ENCODE data around the gene SHOC2.

Gene SHOC2

DNA sequence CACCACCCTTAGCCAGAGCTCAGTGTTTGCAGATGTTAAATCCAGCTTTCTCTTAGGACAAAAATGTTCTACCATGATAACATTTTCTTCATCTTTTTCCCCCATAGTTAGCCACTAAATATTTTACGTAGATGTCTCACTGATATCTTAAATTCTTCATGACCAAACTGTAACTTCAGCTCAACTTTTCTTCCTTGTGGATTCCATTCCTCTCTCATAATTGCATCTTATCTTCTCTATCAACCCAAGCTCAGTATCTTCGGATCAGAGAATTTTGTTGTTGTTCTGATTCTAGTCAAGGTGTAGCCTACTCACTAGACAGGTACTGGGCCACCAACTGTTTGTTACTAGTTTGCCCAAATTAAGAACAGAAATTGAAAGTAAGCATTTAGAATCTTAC is 60.2 kb downstream of the SHOC2 start:
- no peak overlapping the region for H3K27ac ChIP-seq (ENCODE audit: low read depth, low read length)
- no peaks in the 10 kb centered on the region for H3K4me1 ChIP-seq (ENCODE audit: control insufficient read depth in 1 of 2, insufficient read depth in 2 of 2, low read length in 2 of 2)
- no peaks in the 10 kb centered on the region for H3K9me3 ChIP-seq (ENCODE audit: control insufficient read depth in 1 of 2, low read length in 2 of 2)
- H3K4me3 ChIP-seq (ENCODE audit: low read depth in 1 of 2, low read length in 2 of 2): no peak overlapping the region
- no peak overlapping the region for H3K9ac ChIP-seq (ENCODE audit: low read depth in 1 of 2, low read length in 2 of 2)
- H3K36me3 ChIP-seq (ENCODE audit: control insufficient read depth in 1 of 2, insufficient read depth in 2 of 2, low read length in 2 of 2): no peaks in the 10 kb centered on the region
- H3K27me3 ChIP-seq (ENCODE audit: control insufficient read depth in 1 of 2, insufficient read depth in 2 of 2, low read length in 2 of 2): no peaks in the 10 kb centered on the region

DNA sequence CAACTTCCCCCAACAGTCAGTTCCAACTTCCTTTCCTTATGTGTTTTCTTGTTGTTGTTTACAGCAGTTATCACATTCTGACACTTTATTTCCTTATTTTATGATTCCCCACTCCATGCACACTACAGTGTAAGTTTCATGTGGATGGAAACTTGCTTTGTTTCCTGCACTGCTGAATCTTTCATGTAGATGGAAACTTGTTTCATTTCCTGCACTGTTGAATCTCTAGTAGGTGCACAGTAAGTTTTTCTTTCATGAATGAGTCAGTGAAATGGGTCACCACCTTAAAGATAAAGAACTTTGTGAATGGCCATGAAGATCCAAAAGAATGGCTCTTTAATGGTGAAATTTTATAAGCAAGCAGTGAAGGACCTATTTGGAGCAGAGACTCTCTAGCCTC is 61.4 kb downstream of the SHOC2 start:
- no peak overlapping the region for H3K9ac ChIP-seq (ENCODE audit: low read depth in 1 of 2, low read length in 2 of 2)
- no peaks in the 10 kb centered on the region for H3K27me3 ChIP-seq (ENCODE audit: control insufficient read depth in 1 of 2, insufficient read depth in 2 of 2, low read length in 2 of 2)
- no peaks in the 10 kb centered on the region for H3K9me3 ChIP-seq (ENCODE audit: control insufficient read depth in 1 of 2, low read length in 2 of 2)
- peaks cover 3 to 8% of the 10 kb centered on the region in 2 donors for H3K4me1 ChIP-seq (ENCODE audit: control insufficient read depth in 1 of 2, insufficient read depth in 2 of 2, low read length in 2 of 2)
- H3K4me3 ChIP-seq (ENCODE audit: low read depth in 1 of 2, low read length in 2 of 2): no peak overlapping the region
- H3K36me3 ChIP-seq (ENCODE audit: control insufficient read depth in 1 of 2, insufficient read depth in 2 of 2, low read length in 2 of 2): no peaks in the 10 kb centered on the region
- no peak overlapping the region for H3K27ac ChIP-seq (ENCODE audit: low read depth, low read length)

DNA sequence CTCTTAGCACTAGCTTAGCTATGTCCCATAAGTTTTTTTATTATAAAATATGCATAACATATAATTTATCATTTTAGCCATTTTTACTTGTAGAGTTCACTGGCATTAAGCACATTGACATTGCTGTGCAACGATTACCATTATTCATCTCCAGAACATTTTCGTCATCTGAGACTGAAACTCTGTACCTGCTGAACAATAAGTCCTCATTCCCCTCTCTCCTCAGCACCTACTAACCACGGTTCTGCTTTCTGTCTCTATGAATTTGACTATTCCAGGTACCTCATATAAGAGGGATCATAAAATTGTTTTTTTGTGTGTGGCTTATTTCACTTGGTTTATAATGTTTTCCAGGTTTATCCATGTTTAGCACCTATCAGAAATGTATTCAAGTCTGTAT is 64.1 kb downstream of the SHOC2 start:
- Histone ChIP-seq H3K4me3 (ENCODE audit: low read depth in 1 of 2, low read length in 2 of 2) (no peak overlapping the region), H3K27me3 (ENCODE audit: control insufficient read depth in 1 of 2, insufficient read depth in 2 of 2, low read length in 2 of 2) (no peaks in the 10 kb centered on the region), H3K36me3 (ENCODE audit: control insufficient read depth in 1 of 2, insufficient read depth in 2 of 2, low read length in 2 of 2) (no peaks in the 10 kb centered on the region), H3K4me1 (ENCODE audit: control insufficient read depth in 1 of 2, insufficient read depth in 2 of 2, low read length in 2 of 2) (peaks cover 3 to 8% of the 10 kb centered on the region in 2 donors), H3K9ac (ENCODE audit: low read depth in 1 of 2, low read length in 2 of 2) (no peak overlapping the region), H3K9me3 (ENCODE audit: control insufficient read depth in 1 of 2, low read length in 2 of 2) (no peaks in the 10 kb centered on the region), H3K27ac (ENCODE audit: low read depth, low read length) (no peak overlapping the region)

DNA sequence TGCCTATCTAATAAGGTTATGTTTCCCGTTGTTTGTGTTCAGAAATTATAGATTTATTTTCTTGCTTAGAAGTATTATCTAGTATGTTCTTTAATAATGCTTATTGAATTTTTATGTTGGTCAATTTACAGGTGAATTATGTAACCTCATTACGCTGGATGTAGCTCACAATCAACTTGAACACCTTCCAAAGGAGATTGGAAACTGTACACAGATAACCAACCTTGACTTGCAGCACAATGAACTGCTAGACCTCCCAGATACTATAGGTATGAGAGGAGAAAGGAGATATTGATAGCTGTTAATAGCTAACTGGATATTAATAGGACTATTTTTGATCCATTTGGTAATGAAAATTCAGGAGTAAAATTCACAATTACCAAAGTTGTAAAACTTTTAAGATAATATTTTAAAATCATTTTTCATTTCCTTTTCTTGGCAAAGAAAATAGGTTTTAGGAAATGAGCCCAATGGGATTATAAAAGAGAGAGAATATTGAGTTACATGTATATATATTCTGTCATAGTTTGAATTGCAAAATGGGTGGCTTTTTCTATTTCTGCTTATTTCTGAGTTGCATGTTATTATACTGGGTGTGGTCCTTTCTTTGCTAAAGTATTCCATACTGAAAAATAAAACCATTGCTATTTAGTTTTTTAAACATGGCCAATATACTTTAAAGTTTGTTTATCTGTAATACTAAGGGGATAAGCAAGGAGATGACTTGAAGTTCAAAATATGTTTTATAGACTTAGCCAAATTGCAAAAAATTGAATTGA is 66.3 kb downstream of the SHOC2 start:
- H3K9ac ChIP-seq (ENCODE audit: low read depth in 1 of 2, low read length in 2 of 2): no peak overlapping the region
- peaks cover 3 to 8% of the 10 kb centered on the region in 2 donors for H3K4me1 ChIP-seq (ENCODE audit: control insufficient read depth in 1 of 2, insufficient read depth in 2 of 2, low read length in 2 of 2)
- no peaks in the 10 kb centered on the region for H3K27me3 ChIP-seq (ENCODE audit: control insufficient read depth in 1 of 2, insufficient read depth in 2 of 2, low read length in 2 of 2)
- no peaks in the 10 kb centered on the region for H3K9me3 ChIP-seq (ENCODE audit: control insufficient read depth in 1 of 2, low read length in 2 of 2)
- no peak overlapping the region for H3K27ac ChIP-seq (ENCODE audit: low read depth, low read length)
- no peak overlapping the region for H3K4me3 ChIP-seq (ENCODE audit: low read depth in 1 of 2, low read length in 2 of 2)
- no peaks in the 10 kb centered on the region for H3K36me3 ChIP-seq (ENCODE audit: control insufficient read depth in 1 of 2, insufficient read depth in 2 of 2, low read length in 2 of 2)

DNA sequence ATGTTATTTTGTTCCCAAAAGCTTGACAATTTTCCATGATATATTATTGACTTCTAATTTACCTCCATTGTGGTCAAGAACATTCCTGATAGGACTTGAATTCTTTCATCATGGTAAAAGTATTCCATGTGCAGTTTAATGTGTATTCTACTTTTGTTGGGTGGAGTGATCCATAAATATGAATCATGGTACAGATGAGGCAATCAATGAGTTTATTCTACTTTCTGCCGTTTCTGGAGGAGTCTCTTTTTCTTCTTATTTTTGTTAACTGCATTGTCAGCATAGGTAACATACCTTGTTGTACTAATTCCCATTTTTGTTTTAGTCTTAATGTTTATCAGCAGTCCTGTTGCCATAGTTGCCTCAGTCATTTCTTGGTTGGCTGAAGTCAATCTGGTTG is 69.6 kb downstream of the SHOC2 start:
- Histone ChIP-seq H3K9me3 (ENCODE audit: control insufficient read depth in 1 of 2, low read length in 2 of 2) (no peaks in the 10 kb centered on the region), H3K4me1 (ENCODE audit: control insufficient read depth in 1 of 2, insufficient read depth in 2 of 2, low read length in 2 of 2) (peaks cover 3 to 8% of the 10 kb centered on the region in 2 donors), H3K4me3 (ENCODE audit: low read depth in 1 of 2, low read length in 2 of 2) (no peak overlapping the region), H3K9ac (ENCODE audit: low read depth in 1 of 2, low read length in 2 of 2) (no peak overlapping the region), H3K27me3 (ENCODE audit: control insufficient read depth in 1 of 2, insufficient read depth in 2 of 2, low read length in 2 of 2) (no peaks in the 10 kb centered on the region), H3K27ac (ENCODE audit: low read depth, low read length) (no peak overlapping the region), H3K36me3 (ENCODE audit: control insufficient read depth in 1 of 2, insufficient read depth in 2 of 2, low read length in 2 of 2) (no peaks in the 10 kb centered on the region)

DNA sequence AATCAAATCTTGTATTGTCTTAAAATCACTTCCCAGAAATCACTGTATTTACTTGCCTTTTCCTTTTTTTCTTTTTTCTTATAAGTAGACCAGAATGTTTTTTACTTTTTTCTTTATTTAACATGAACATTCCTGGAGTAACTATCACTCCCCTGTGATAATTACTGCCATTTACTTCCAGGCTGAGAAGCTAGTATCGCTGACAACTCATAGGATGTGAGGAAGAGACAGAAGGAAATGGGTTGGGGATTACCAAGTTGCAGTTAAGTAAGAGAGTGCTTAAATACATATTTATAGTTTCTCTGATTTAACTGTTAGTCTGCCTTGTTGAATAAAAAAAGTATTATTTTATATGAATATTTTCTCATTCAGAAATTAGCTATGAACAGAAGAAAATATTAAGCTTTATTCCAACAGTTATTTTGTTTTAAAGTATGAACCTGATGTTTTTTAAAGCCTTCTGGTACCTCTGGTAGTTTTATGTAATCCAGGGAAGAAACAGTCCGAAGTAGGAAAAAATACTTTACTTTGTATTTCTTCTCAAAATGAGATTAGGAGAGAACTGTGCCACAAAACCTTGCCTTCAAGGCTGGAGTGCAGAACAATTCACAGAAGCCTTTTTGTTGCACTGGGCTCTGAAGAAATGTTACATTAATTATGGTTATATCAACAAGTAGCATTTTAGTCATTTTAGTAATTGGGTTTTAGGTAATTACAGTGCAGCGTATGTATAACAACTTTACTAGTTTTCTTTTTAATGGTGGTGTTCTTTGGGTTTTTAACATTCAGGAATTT is 72.8 kb downstream of the SHOC2 start:
- no peaks in the 10 kb centered on the region for H3K9me3 ChIP-seq (ENCODE audit: control insufficient read depth in 1 of 2, low read length in 2 of 2)
- H3K36me3 ChIP-seq (ENCODE audit: control insufficient read depth in 1 of 2, insufficient read depth in 2 of 2, low read length in 2 of 2): no peaks in the 10 kb centered on the region
- H3K27me3 ChIP-seq (ENCODE audit: control insufficient read depth in 1 of 2, insufficient read depth in 2 of 2, low read length in 2 of 2): no peaks in the 10 kb centered on the region
- no peak overlapping the region for H3K4me3 ChIP-seq (ENCODE audit: low read depth in 1 of 2, low read length in 2 of 2)
- no peak overlapping the region for H3K9ac ChIP-seq (ENCODE audit: low read depth in 1 of 2, low read length in 2 of 2)
- H3K4me1 ChIP-seq (ENCODE audit: control insufficient read depth in 1 of 2, insufficient read depth in 2 of 2, low read length in 2 of 2): no peaks in the 10 kb centered on the region
- H3K27ac ChIP-seq (ENCODE audit: low read depth, low read length): no peak overlapping the region

DNA sequence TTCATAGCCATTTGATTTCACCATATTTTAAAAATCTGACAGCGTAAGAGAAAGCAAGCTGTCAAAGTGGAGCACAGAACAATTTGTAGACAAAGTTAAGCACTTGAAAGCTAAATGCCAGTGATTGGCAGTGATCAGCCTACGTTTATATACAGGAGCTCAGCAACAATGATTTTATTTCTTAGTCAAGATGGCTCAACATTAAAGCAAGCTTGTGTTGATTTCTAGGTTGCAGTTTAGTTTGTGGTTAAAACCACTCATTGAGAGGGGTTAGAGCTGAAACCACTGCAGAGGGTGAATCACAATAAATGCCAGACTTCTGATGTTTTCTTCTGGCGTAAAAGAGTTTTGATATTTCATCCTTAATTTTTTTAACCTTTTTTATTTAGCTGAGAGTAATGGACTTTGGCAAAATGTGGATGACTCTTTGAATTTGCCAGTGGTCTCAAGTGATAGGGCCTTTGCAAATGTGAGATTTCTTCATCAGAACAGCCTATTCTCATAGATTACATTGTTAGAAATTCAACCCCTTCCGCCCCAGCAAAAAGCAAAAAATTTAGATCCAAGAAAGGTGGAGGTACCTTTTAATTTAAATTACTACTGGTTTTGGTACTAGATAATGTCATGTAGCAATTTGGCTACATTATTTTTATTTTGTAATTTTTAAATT is 73.8 kb downstream of the SHOC2 start:
- Histone ChIP-seq H3K4me1 (ENCODE audit: control insufficient read depth in 1 of 2, insufficient read depth in 2 of 2, low read length in 2 of 2) (no peaks in the 10 kb centered on the region), H3K9me3 (ENCODE audit: control insufficient read depth in 1 of 2, low read length in 2 of 2) (no peaks in the 10 kb centered on the region), H3K27me3 (ENCODE audit: control insufficient read depth in 1 of 2, insufficient read depth in 2 of 2, low read length in 2 of 2) (no peaks in the 10 kb centered on the region), H3K36me3 (ENCODE audit: control insufficient read depth in 1 of 2, insufficient read depth in 2 of 2, low read length in 2 of 2) (no peaks in the 10 kb centered on the region), H3K27ac (ENCODE audit: low read depth, low read length) (no peak overlapping the region), H3K4me3 (ENCODE audit: low read depth in 1 of 2, low read length in 2 of 2) (no peak overlapping the region), H3K9ac (ENCODE audit: low read depth in 1 of 2, low read length in 2 of 2) (no peak overlapping the region)

DNA sequence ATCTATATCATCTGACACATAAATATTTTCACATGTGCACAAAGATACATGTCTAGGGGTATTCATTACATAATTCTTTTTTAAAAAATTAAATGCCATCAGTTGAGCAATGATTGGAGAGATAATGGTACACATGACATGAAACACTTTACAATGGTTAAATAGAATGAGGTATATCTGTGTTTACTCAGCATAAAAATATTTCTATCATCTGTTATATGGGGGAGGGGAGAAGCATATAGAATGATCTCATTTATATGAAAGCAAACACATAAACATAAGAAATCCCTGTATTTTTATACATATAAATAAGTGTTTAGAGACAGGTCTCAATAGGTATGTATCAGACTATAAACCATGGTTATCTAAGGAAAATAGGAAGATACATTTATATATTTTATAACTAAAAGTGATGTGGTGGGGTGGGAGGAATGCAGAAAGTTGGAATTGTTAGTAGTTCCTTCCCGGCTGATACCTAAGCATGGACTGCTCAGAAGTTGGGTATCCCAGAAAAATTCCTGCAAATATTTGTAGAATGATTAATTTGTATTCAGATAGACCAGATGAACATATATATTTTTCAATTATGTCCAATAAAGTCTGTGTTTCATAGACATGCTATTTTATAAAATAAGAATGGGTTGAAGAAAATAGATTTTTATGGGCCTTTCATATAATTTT is 75.1 kb downstream of the SHOC2 start:
- Histone ChIP-seq H3K27ac (ENCODE audit: low read depth, low read length) (no peak overlapping the region), H3K4me3 (ENCODE audit: low read depth in 1 of 2, low read length in 2 of 2) (no peak overlapping the region), H3K27me3 (ENCODE audit: control insufficient read depth in 1 of 2, insufficient read depth in 2 of 2, low read length in 2 of 2) (no peaks in the 10 kb centered on the region), H3K36me3 (ENCODE audit: control insufficient read depth in 1 of 2, insufficient read depth in 2 of 2, low read length in 2 of 2) (no peaks in the 10 kb centered on the region), H3K9ac (ENCODE audit: low read depth in 1 of 2, low read length in 2 of 2) (no peak overlapping the region), H3K9me3 (ENCODE audit: control insufficient read depth in 1 of 2, low read length in 2 of 2) (no peaks in the 10 kb centered on the region), H3K4me1 (ENCODE audit: control insufficient read depth in 1 of 2, insufficient read depth in 2 of 2, low read length in 2 of 2) (no peaks in the 10 kb centered on the region)

DNA sequence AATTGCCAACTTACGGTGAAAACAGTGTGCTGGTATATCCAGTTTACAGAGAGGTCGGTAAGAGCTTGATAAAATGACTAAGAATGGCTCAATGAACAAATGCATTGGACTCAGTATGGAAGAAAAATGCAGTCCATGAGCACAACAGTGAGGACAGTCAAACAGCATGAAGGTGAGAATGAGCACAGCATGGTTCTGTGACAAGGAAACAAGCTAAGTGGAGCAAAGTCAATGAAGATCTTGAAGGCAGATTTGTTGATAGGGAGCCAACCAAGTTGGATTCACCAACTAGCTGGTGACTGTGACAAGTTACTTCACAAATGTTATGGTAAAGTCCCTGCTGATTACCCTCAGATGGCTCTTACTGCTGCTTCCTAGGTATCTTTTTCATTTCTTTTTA is 75.9 kb downstream of the SHOC2 start:
- no peaks in the 10 kb centered on the region for H3K36me3 ChIP-seq (ENCODE audit: control insufficient read depth in 1 of 2, insufficient read depth in 2 of 2, low read length in 2 of 2)
- H3K4me3 ChIP-seq (ENCODE audit: low read depth in 1 of 2, low read length in 2 of 2): no peak overlapping the region
- H3K9ac ChIP-seq (ENCODE audit: low read depth in 1 of 2, low read length in 2 of 2): no peak overlapping the region
- peaks cover 0 to 6% of the 10 kb centered on the region in 2 donors for H3K4me1 ChIP-seq (ENCODE audit: control insufficient read depth in 1 of 2, insufficient read depth in 2 of 2, low read length in 2 of 2)
- H3K27me3 ChIP-seq (ENCODE audit: control insufficient read depth in 1 of 2, insufficient read depth in 2 of 2, low read length in 2 of 2): no peaks in the 10 kb centered on the region
- H3K27ac ChIP-seq (ENCODE audit: low read depth, low read length): no peak overlapping the region
- H3K9me3 ChIP-seq (ENCODE audit: control insufficient read depth in 1 of 2, low read length in 2 of 2): no peaks in the 10 kb centered on the region

DNA sequence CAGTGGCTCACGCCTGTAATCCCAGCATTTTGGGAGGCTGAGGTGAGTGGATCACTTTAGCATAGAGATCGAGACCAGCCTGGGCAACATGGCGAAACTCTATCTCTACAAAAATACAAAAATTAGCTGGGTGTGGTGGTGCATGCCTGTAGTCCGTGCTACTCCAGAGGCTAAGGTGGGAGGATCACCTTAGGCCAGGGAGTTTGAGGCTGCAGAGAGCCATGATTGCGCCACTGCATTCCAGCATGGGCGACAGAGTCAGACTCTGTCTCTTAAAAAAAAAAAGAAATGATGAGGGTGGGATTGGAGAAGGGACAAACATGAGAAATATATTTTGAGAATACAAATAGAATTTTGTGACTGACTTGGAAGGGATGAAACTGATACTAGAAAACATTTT is 76.9 kb downstream of the SHOC2 start:
- H3K27me3 ChIP-seq (ENCODE audit: control insufficient read depth in 1 of 2, insufficient read depth in 2 of 2, low read length in 2 of 2): no peaks in the 10 kb centered on the region

More for the DNA sequence above, 76.9 kb downstream of the SHOC2 start:
- no peak overlapping the region for H3K4me3 ChIP-seq (ENCODE audit: low read depth in 1 of 2, low read length in 2 of 2)
- H3K36me3 ChIP-seq (ENCODE audit: control insufficient read depth in 1 of 2, insufficient read depth in 2 of 2, low read length in 2 of 2): no peaks in the 10 kb centered on the region
- H3K4me1 ChIP-seq (ENCODE audit: control insufficient read depth in 1 of 2, insufficient read depth in 2 of 2, low read length in 2 of 2): peaks cover 0 to 7% of the 10 kb centered on the region in 2 donors
- H3K27ac ChIP-seq (ENCODE audit: low read depth, low read length): no peak overlapping the region
- H3K9me3 ChIP-seq (ENCODE audit: control insufficient read depth in 1 of 2, low read length in 2 of 2): no peaks in the 10 kb centered on the region
- H3K9ac ChIP-seq (ENCODE audit: low read depth in 1 of 2, low read length in 2 of 2): no peak overlapping the region
